Fibroblast of upper back skin (primary cell): ENCODE results near the gene KIF25.
"Not testable (repeated sequence)": the region's sequence is repeated elsewhere in the genome, so short reads cannot be mapped to it uniquely, and the experiment has no call there.

Experiments
- DNase-seq: peaks from one replicate; pipeline ENCODE4 v3.0.0-alpha.2; 2013

The KIF25 gene

GRCh38 chr6:167996424-167997199 is 859 bp upstream of the KIF25 start:
- no peak for DNase-seq

- peak; percentile 75 for DNase-seq
These were observed 744 bp downstream of the KIF25 start for GRCh38 chr6:167998215-167998614.

GRCh38 chr6:168000198-168001028 is 2.9 kb downstream of the KIF25 start:
- no peak for DNase-seq

- no peak for DNase-seq
These were observed 3.5 kb downstream of the KIF25 start for GRCh38 chr6:168001029-168001332.

GRCh38 chr6:168001514-168001913 is 4.0 kb downstream of the KIF25 start:
- DNase-seq = not testable (repeated sequence)

GRCh38 chr6:168002804-168003203 is 5.3 kb downstream of the KIF25 start:
- DNase-seq = no peak

GRCh38 chr6:168004023-168004422 is 6.6 kb downstream of the KIF25 start:
- no peak for DNase-seq

GRCh38 chr6:168004945-168005344 is 7.5 kb downstream of the KIF25 start:
- DNase-seq = no peak

GRCh38 chr6:168005796-168006195 is 8.3 kb downstream of the KIF25 start:
- DNase-seq = no peak

GRCh38 chr6:168007592-168008338 is 10.3 kb downstream of the KIF25 start:
- DNase-seq = peak; percentile 100

GRCh38 chr6:168009331-168009730 is 11.9 kb downstream of the KIF25 start:
- DNase-seq = no peak

- DNase-seq = no peak
These were observed 13.8 kb downstream of the KIF25 start for GRCh38 chr6:168011291-168011690.

- DNase-seq = no peak
These were observed 15.2 kb downstream of the KIF25 start for GRCh38 chr6:168012431-168013249.

GRCh38 chr6:168013250-168013915 is 15.9 kb downstream of the KIF25 start:
- no peak for DNase-seq

GRCh38 chr6:168014428-168014827 is 17.0 kb downstream of the KIF25 start:
- DNase-seq = no peak

- DNase-seq = no peak
These were observed 17.5 kb downstream of the KIF25 start for GRCh38 chr6:168015009-168015408.

- peak; percentile 58 for DNase-seq
These were observed 18.2 kb downstream of the KIF25 start for GRCh38 chr6:168015482-168016175.

GRCh38 chr6:168016176-168016620 is 18.7 kb downstream of the KIF25 start:
- DNase-seq = no peak

GRCh38 chr6:168016721-168017525 is 19.5 kb downstream of the KIF25 start:
- DNase-seq = peak; percentile 24

GRCh38 chr6:168017629-168018028 is 20.2 kb downstream of the KIF25 start:
- DNase-seq = no peak
